ENCODE results near the gene DPM3. TPM values are rescaled to one million over a fixed set of nuclear protein-coding genes. Genes with fewer than 3 reads are reported as not detected.
"Not testable (repeated sequence)": the region's sequence is repeated elsewhere in the genome, so short reads cannot be mapped to it uniquely, and the experiment has no call there.

The DPM3 gene
- total RNA-seq, 1 experiment from 2014 or later: 83.7 TPM

DNA sequence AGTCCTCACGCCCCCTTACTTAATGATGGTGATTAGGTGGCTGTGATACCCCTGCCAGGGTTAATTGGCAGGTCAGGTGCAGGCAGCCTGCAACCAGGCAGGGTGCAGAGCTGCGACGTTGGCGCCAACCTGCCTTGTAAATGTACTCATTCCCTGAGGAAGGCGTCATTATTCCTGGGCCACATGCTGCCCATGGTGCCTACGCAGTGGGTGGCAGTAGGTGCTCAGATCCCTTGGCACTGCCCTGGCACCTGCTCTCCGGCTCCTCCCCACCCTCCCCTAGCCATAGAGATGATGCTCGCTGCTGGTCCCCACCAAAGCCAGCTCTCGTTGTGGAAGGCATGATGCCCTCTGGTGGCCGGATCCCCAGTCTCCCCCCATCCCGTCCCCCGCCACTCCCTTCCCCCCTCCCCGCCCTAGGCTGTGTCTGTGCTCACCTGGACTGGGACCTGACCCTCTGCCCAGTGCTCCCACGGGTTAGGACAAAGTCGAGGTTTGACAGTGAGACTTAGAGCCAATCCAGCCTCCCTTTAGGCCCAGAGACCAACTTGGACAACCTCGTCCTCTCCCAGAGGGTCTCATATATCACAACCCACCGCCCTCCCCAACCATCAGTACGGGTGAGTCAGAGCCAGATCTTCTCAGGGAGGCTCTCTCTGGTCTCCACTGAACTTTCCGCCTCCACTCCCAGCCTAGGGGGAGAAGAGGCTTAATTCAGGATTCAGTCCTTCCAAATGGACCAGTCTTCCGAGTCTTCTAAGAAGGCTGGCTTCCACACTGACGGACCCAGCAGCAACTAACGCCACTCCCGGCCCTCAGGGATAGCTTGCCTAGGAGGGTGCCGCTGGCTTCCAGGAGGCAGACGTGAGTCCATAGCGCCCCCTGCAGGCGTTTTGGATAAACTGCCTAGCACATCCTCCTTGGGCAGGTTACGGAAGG lies 27.1 kb upstream of the DPM3 start:
- Histone ChIP-seq H3K36me3 (ENCODE audit: low read depth) (no peaks in the 10 kb centered on the region; the same call in 1 of the 2 replicates), H3K4me3 (peak overlapping the region; percentile 33; the same call in 1 of the 2 replicates), H3K79me2 (ENCODE audit: low read depth) (peaks cover 12% of the 10 kb centered on the region), H3K9me3 (ENCODE audit: insufficient read depth, low read depth) (no peaks in the 10 kb centered on the region), H3F3A (ENCODE audit: insufficient read depth, low read depth) (peaks cover 14% of the 10 kb centered on the region; the same call in 1 of the 2 replicates), H3K4me1 (replicated peaks; ENCODE audit: insufficient read depth) (peaks cover 12% of the 10 kb centered on the region), H3K4me2 (peak overlapping the region; percentile 69), H3K27me3 (ENCODE audit: insufficient read depth, low read depth) (no peaks in the 10 kb centered on the region), H3K27ac (no peak overlapping the region), H3K9me2 (ENCODE audit: insufficient read depth) (no peaks in the 10 kb centered on the region), H4K20me1 (ENCODE audit: insufficient read depth) (0 out of 2 replicates have a peak, but pooled peaks cover 5% of the 10 kb centered on the region), H2AFZ (no peak overlapping the region; the same call in 1 of the 2 replicates)
- BruUV-seq (replicated peaks): no TSS peak
- ChIA-PET POLR2A (ENCODE audit: unreplicated experiment) (interaction anchor here (0.5 to 0.7 kb wide), 3 partner anchors 231 to 608 kb away, joined by 3 read pairs; no protein-coding TSS in a partner anchor), CTCF (interaction anchor here (0.5 to 1.5 kb wide), 13 partner anchors 39 to 219 kb away, joined by 3 to 20 read pairs (median 5); partner anchors contain the start of genes EFNA1 and THBS3)
- intact Hi-C loops (cut with micrococcal nuclease; ENCODE audit: unreplicated experiment): loop anchor here (1.0 kb wide), 3 partner anchors 55 to 81 kb away; no protein-coding TSS in a partner anchor
- peak; percentile 66 to 83 for DNase-seq
- TF ChIP-seq, protein P1, sequence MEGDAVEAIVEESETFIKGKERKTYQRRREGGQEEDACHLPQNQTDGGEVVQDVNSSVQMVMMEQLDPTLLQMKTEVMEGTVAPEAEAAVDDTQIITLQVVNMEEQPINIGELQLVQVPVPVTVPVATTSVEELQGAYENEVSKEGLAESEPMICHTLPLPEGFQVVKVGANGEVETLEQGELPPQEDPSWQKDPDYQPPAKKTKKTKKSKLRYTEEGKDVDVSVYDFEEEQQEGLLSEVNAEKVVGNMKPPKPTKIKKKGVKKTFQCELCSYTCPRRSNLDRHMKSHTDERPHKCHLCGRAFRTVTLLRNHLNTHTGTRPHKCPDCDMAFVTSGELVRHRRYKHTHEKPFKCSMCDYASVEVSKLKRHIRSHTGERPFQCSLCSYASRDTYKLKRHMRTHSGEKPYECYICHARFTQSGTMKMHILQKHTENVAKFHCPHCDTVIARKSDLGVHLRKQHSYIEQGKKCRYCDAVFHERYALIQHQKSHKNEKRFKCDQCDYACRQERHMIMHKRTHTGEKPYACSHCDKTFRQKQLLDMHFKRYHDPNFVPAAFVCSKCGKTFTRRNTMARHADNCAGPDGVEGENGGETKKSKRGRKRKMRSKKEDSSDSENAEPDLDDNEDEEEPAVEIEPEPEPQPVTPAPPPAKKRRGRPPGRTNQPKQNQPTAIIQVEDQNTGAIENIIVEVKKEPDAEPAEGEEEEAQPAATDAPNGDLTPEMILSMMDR (conservative IDR thresholded peaks at IDR 0.05): peak; percentile 98
- TF ChIP-seq EZH2 (IDR thresholded peaks at IDR 0.05; ENCODE audit: low read depth): no peak

DNA sequence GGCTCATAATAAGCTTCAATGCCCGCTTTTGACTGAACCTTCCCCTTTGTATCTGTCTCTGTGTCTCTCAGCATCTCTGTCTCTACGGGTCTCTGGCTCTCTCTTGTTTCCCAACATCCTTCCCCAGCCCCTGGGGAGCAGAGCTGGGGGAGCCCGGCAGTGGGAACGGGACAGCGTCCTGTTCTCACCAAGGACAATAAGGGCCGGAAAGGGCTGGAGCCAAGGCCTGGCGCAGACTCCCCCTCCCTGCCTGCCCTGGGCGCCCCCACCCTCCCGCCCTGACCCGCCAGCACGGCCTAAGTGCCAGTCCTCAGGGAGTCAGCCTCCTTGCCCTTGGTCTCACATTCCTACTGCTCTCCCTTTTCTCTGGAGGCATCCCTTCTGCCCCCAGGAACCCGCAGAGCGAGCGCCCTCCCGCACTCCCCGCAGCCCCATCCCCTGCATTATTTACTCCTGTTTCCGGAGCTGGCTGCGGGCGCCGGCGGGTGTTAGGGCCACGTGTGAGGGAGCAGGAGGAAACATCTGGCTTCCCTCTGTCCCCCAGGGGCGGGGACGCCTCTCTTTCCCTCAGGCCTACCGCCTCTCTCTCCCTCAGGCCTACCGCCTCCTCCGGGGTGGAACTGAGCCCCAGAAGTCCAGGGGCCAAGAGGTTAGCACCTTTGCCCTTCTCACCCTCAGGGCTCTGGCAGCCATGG lies 26.3 kb upstream of the DPM3 start:
- no TSS peak for BruUV-seq (replicated peaks)
- H3K4me1 ChIP-seq (replicated peaks; ENCODE audit: insufficient read depth): peaks cover 4% of the 10 kb centered on the region; the same call in 1 of the 2 replicates
- H3K9me2 ChIP-seq (ENCODE audit: insufficient read depth): no peaks in the 10 kb centered on the region
- TF ChIP-seq, protein P1 (conservative IDR thresholded peaks at IDR 0.05): no peak
- TF ChIP-seq EZH2 (IDR thresholded peaks at IDR 0.05; ENCODE audit: low read depth): no peak
- H3K27ac ChIP-seq: no peak overlapping the region
- DNase-seq: no peak
- H3K4me2 ChIP-seq: no peak overlapping the region
- H3K9me3 ChIP-seq (ENCODE audit: insufficient read depth, low read depth): no peaks in the 10 kb centered on the region
- no peak overlapping the region for H3K4me3 ChIP-seq
- no peak overlapping the region for H2AFZ ChIP-seq
- H4K20me1 ChIP-seq (ENCODE audit: insufficient read depth): 0 out of 2 replicates have a peak, but pooled peaks cover 5% of the 10 kb centered on the region
- no peaks in the 10 kb centered on the region for H3K27me3 ChIP-seq (ENCODE audit: insufficient read depth, low read depth)
- CTCF ChIA-PET: interaction anchor here (0.6 to 1.5 kb wide), 10 partner anchors 23 to 115 kb away, joined by 3 to 20 read pairs (median 4); partner anchors contain the start of genes EFNA1 and THBS3
- intact Hi-C loops (cut with micrococcal nuclease; ENCODE audit: unreplicated experiment): loop anchor here (1.0 kb wide), 3 partner anchors 54 to 80 kb away; no protein-coding TSS in a partner anchor
- POLR2A ChIA-PET (ENCODE audit: unreplicated experiment): interaction anchor here (0.7 kb wide), 1 partner anchor 509 kb away, joined by 3 read pairs; no protein-coding TSS in a partner anchor
- peaks cover 9% of the 10 kb centered on the region; the same call in 1 of the 2 replicates for H3F3A ChIP-seq (ENCODE audit: insufficient read depth, low read depth)
- no peaks in the 10 kb centered on the region; the same call in 1 of the 2 replicates for H3K36me3 ChIP-seq (ENCODE audit: low read depth)
- peaks cover 4% of the 10 kb centered on the region for H3K79me2 ChIP-seq (ENCODE audit: low read depth)

DNA sequence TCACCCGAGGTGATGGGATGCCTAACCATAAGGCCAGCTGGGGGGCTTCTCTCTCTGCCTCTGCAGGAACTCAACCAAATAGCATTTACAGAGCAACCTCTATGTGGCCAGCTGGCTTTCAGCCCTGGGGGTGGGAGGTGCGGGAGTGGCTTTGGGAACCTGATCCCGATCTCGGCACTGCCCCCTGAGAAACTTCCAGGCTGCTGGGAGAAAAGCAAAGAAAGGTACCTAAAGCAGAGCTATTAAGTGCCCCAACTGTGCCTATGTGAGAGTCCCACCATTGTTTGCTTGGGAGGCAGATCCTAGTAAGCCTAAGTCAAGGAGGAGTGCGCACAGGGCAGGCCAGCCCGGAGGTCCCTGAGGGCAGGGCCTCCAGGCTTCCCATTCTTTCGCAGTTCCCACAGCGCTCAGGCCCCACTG lies 25.7 kb upstream of the DPM3 start:
- H3K79me2 ChIP-seq (ENCODE audit: low read depth): no peaks in the 10 kb centered on the region; the same call in 1 of the 2 replicates
- CTCF ChIA-PET: interaction anchor here (0.6 kb wide), 2 partner anchors 22 to 73 kb away, joined by 3 to 4 read pairs; no protein-coding TSS in a partner anchor
- DNase-seq: no peak
- H3K9me2 ChIP-seq (ENCODE audit: insufficient read depth): no peaks in the 10 kb centered on the region
- TF ChIP-seq, protein P1 (conservative IDR thresholded peaks at IDR 0.05): no peak
- TF ChIP-seq EZH2 (IDR thresholded peaks at IDR 0.05; ENCODE audit: low read depth): no peak
- H3K27me3 ChIP-seq (ENCODE audit: insufficient read depth, low read depth): no peaks in the 10 kb centered on the region
- BruUV-seq (replicated peaks): no TSS peak
- no peak overlapping the region for H3K4me3 ChIP-seq
- no peak overlapping the region for H3K4me2 ChIP-seq
- H4K20me1 ChIP-seq (ENCODE audit: insufficient read depth): no peaks in the 10 kb centered on the region
- POLR2A ChIA-PET (ENCODE audit: unreplicated experiment): no interaction called here
- H3K9me3 ChIP-seq (ENCODE audit: insufficient read depth, low read depth): no peaks in the 10 kb centered on the region
- intact Hi-C loops (cut with micrococcal nuclease; ENCODE audit: unreplicated experiment): no loop called here
- H3K4me1 ChIP-seq (replicated peaks; ENCODE audit: insufficient read depth): peaks cover 4% of the 10 kb centered on the region; the same call in 1 of the 2 replicates
- no peaks in the 10 kb centered on the region; the same call in 1 of the 2 replicates for H3K36me3 ChIP-seq (ENCODE audit: low read depth)
- H3F3A ChIP-seq (ENCODE audit: insufficient read depth, low read depth): peaks cover 9% of the 10 kb centered on the region; the same call in 1 of the 2 replicates
- no peak overlapping the region for H2AFZ ChIP-seq
- H3K27ac ChIP-seq: no peak overlapping the region

DNA sequence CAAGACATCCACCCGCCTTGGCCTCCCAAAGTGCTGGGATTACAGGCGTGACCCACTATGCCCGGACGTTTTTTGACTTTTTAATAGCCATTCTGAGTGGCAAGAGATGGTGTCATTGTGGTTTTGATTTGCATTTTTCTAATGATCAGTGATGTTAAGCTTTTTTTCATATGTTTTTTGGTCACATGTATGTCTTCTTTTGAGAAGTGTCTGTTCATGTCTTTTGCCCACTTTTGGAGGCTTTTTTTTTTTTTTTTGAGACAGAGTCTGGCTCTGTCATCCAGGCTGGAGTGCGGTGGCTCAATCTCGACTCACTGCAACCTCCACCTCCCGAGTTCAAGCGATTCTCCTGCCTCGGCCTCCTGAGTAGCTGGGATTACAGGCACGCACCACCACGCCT lies 24.3 kb upstream of the DPM3 start:
- H2AFZ ChIP-seq; H3K9me3 ChIP-seq (ENCODE audit: insufficient read depth, low read depth); H3K4me1 ChIP-seq (replicated peaks; ENCODE audit: insufficient read depth); H4K20me1 ChIP-seq (ENCODE audit: insufficient read depth); intact Hi-C loops (cut with micrococcal nuclease; ENCODE audit: unreplicated experiment); H3F3A ChIP-seq (ENCODE audit: insufficient read depth, low read depth); H3K27me3 ChIP-seq (ENCODE audit: insufficient read depth, low read depth); BruUV-seq (replicated peaks); H3K27ac ChIP-seq; DNase-seq; H3K36me3 ChIP-seq (ENCODE audit: low read depth); H3K4me3 ChIP-seq; H3K9me2 ChIP-seq (ENCODE audit: insufficient read depth); H3K4me2 ChIP-seq; H3K79me2 ChIP-seq (ENCODE audit: low read depth): not testable (repeated sequence)
- POLR2A ChIA-PET (ENCODE audit: unreplicated experiment): interaction anchor here (0.6 kb wide), 1 partner anchor 80 kb away, joined by 3 read pairs; no protein-coding TSS in a partner anchor
- CTCF ChIA-PET: interaction anchor here (0.7 kb wide), 1 partner anchor 16 kb away, joined by 6 read pairs; no protein-coding TSS in a partner anchor
